ENCODE results near the gene DGKI.

DGKI gene

DNA sequence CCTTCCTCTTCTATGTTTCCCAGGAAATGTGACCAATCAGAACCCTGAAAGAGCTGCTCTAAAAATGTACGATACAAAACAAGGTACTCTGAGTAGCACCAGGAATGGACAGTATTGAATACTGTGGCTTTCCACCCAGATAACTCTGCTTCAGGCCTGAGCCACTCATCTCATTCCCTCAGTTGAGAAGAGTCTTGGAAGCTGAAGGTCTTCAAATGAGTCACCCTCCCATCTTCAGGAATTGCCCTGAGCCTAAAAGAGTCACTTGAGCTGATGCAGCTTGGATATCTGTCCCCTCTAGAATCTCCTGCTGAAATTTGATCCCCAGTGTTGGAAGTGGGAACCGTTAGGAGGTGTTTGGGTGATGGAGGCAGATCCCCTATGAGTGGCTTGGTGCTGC lies 210.4 kb downstream of the DGKI start:
- DNase-seq, result no peak

DNA sequence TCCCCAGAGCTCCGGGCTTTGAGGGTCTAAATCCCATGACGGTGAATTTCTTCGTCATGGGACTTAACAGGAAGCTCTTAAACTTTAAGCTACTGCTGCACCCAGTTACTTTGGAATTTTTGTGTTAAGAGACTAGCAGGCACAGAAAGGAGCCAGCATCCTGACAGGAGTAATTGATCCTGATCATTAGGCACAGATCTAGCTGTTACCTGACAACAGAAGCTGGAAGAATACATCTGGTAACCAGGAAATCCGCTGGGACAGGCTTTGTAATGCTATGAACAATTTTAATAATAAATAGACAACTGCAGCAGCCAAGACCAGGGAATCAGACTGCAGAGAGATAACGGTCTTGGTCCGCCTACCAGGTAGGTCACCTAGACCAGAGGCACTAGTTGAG lies 210.9 kb downstream of the DGKI start:
- no peak for DNase-seq

DNA sequence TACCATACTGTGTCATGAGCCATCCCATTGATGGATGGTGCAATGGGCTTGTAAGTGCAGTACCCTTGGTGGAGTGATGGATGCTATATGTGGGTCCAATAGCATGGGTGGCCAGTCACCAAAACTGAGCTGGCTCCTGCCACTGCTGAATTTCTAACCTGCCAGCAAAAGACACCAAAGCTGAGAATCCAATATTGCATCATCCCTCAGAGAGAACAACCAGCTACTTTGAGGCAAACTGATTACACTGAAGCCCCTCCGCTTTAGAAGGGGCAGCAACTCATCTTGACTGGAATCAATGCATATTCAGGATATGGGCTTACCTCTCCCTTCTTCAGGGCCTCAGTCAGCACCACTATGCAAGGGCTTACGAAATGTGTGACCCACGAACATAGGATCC lies 211.6 kb downstream of the DGKI start:
- no peak for DNase-seq

DNA sequence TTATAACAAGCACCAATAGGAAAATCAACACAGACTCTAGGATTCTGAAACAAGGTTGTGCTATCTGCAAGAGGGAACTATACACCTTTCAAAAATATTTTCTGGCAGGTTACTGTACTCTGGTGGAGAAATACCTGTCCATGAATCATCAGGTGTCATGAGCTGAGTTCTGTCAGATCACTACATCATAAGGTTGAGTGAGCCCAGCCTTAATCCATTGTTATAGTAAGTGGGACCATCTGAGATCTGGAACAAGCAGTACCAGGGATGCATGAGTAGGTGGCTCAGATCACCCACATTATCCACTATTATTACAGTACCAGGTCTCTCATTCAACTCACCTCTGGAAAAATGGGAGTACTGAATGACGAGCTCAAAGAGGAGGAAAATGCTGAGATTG lies 212.4 kb downstream of the DGKI start:
- no peak for DNase-seq

GRCh38 chr7:137633133-137633532 lies 213.6 kb downstream of the DGKI start:
- DNase-seq, result no peak

DNA sequence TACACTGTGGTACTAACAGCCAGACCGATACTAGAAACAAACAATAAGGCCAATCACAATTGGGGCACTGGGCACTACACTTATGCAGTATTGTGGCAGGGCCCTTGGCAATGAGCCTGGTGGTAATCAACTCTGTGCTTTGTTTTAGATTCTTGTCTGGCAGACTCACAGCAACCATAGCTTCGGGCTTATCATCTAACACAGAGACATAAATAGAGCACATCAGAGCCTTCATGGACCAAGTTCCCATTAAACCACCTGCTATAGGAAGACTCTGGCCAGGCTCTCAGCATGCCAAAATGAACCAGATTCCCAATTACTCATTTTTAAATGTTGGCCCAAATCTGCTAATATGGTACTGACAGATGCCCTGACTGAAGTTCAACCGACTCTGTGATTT lies 218.6 kb downstream of the DGKI start:
- DNase-seq, result no peak

DNA sequence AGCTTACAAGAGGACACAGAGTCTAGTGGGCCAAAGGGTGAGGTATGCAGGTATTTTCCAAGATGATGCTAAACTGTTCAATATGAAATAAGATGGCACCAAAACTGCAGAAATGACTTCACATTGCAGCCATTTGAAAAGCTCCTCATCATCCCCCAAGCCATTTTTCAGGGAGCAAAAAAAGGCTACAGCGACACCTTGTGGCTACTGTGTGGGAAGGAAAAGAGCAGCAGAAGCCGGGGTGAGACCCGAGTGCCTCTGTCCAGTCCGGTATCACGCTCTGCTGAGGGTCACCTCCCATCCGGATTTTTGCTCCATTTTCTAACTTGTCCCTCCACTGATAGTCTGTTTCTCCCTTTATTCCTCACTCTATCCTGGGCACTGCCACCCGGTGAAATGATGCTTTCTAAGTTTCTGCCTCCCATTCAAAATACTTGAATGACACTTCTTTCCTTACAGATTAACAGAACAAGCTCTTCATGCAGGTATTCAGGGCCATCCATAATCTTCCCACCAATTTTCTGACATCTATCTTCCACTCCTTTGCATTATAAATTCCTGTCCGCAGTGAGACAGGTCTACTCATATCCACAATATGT lies 220.2 kb downstream of the DGKI start:
- no peak for DNase-seq

GRCh38 chr7:137625197-137625596 lies 221.6 kb downstream of the DGKI start:
- DNase-seq, result no peak

DNA sequence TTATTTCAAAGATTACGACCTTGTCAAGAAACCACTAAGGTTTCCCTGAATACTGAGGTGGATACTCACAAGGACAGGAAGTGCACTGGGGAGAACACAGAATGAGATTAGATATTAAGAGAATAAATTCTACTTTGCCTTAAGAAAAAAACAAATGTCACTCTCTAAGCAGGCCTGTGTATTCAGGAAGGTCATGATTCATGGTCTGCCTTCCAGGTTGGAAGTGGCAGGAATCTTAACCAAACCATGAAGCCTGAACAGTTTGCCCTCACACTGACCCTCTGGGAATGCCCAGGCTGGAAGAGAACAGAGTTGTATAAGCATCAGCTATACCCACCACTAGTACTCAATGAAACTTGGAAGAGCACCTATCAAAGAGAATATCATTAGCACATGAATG lies 227.6 kb downstream of the DGKI start:
- DNase-seq, result no peak

DNA sequence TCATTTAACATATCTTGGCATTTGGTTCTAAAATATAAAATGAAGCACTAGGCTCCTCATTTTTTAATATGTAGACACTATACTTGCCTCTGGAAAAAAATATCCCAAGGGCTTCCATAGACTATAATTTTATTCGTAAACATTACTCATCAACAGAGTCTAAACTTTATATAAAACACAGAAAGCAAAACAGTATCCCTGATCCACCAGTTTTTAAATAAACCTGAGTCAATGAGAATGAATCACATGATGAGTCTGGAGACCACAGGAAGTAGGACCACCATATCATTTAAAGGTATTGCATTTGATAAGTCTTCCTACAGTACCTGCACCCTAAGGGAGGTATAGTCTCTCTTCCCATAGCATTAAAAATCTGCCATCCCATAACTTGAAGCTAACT lies 228.0 kb downstream of the DGKI start:
- no peak for DNase-seq

- DNase-seq, result no peak
Observed at GRCh38 chr7:137613006-137613525, 233.7 kb downstream of the DGKI start.

- no peak for DNase-seq
Observed at GRCh38 chr7:137611606-137612005, 235.2 kb downstream of the DGKI start.

DNA sequence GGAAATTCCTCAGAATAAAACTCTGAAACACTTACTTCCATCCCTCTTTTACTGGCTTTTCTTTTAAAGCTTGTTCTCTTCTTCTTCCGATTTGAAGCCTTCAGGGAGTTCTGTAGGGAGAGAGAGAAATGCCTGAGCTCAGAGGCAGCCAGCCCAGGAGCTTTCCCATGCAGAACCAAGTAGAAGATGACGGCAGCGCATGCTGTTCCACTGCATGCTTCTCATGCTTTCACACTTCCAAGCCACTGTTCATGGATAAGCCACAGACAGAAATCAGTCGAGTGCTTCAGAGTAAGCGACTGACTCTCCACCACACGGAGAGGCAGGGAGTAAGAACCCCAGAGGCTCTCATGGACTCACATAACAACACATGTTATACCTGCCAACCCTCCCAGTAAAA lies 237.3 kb downstream of the DGKI start:
- DNase-seq, result no peak

GRCh38 chr7:137606061-137606674 lies 240.6 kb downstream of the DGKI start:
- no peak for DNase-seq

GRCh38 chr7:137603043-137603442 lies 243.7 kb downstream of the DGKI start:
- DNase-seq, result no peak

DNA sequence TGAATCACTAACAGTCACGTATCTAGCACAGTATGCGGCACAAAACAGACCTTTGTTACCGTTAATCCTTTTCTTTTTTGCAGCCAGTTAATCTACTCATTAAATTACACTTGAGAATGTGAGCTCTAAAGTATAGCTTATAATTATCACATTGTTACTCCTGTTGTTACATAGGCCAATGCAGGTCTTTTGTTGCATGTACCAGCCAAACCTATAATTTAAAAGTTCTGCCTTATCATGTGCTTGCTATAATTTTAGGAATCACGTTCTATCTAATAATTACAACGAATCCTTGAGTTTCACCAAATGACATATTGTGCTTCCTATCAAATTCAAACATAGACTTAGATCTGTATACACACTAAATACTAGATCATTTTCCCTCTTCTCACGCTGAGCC lies 245.1 kb downstream of the DGKI start:
- no peak for DNase-seq

DNA sequence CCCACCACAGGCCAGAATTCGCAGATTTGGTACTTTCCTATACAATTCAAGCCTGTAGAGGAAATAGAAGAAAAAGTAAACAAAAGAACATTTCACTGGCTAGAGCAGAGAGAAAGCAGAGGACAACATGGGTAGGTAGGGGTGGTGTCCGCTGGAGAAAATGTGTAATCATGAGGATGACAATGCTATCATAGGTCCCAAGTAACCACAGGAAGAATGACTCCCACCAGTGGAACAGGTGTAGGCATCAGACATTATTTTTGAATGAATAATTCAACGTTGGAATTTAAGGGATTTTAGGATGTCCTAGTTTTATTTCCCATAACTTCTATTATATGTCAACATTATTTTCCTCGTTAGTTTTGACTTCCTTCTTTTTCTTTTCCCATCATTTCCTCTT lies 248.9 kb downstream of the DGKI start:
- no peak for DNase-seq

GRCh38 chr7:137593115-137593711 lies 253.6 kb downstream of the DGKI start:
- DNase-seq, result no peak

- no peak for DNase-seq
Observed at GRCh38 chr7:137592232-137592896, 254.4 kb downstream of the DGKI start.

GRCh38 chr7:137591421-137591837 lies 255.3 kb downstream of the DGKI start:
- no peak for DNase-seq

DNA sequence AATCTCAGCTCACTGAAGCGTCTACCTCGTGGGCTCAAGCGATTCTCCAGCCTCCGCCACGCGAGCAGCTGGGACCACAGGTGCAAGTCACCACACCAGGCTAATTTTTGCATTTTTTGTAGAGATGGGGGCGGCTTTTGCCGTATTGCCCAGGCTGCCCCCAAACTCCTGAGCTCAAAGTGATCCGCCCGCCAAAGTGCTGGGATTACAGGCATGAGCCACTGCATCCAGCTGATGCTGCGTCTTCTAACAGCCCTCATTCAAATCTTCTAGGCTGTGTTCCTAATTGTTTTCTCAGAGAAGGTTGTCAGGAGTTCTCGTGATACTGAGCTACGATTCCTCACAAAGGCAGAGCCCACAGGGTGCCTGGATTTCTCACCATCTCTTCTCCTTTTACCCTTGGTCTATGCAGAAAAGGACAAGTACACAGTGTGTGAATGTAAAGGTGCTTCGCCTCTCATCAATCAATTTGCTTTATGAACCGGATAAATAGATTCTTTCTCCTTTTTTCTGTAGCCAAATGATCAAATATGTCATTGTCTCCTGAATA lies 255.9 kb downstream of the DGKI start:
- DNase-seq, result no peak

- DNase-seq, result no peak
Observed at GRCh38 chr7:137590071-137590755, 256.6 kb downstream of the DGKI start.

- DNase-seq, result no peak
Observed at GRCh38 chr7:137587326-137587725, 259.4 kb downstream of the DGKI start.
